Erythroblast (primary cell): ENCODE measurements around the gene PHTF2.

Source experiments
- GATA1 ChIP-seq: IDR thresholded peaks from 2 replicates; pipeline ENCODE4 v1.6.1; 2011; ENCODE audit warnings: low read depth, mild to moderate bottlenecking, control low read depth, low read length, moderate library complexity
- POLR2A ChIP-seq: IDR thresholded peaks from 2 replicates; pipeline ENCODE4 v1.6.1; 2011; ENCODE audit warnings: mild to moderate bottlenecking, low read length

GRCh38 chr7:77766801-77767605 lies 31.6 kb upstream of the PHTF2 start:
- TF ChIP-seq POLR2A = no peak
- no peak for TF ChIP-seq GATA1
